Measurements from ENCODE around the gene PNKD.
"Not testable (repeated sequence)": the region's sequence is repeated elsewhere in the genome, so short reads cannot be mapped to it uniquely, and the experiment has no call there.

Gene PNKD

GRCh38 chr2:218307415-218308090 lies 37.2 kb downstream of the PNKD start:
- DNase-seq (ENCODE audit: low read depth, low spot score) = no peak
- H3K4me3 ChIP-seq (ENCODE audit: low read length) = no peak overlapping the region
- no peaks in the 10 kb centered on the region for H3K36me3 ChIP-seq (ENCODE audit: control insufficient read depth, insufficient read depth, low read length)
- no peaks in the 10 kb centered on the region for H3K9me3 ChIP-seq (ENCODE audit: control insufficient read depth, insufficient read depth, low read length)
- H3K4me1 ChIP-seq (ENCODE audit: control insufficient read depth, insufficient read depth, low read length) = no peaks in the 10 kb centered on the region
- no CpG with 5 or more reads among the region's 6 CpGs for WGBS (ENCODE audit: insufficient coverage, insufficient read length)
- H3K27me3 ChIP-seq (ENCODE audit: control insufficient read depth, insufficient read depth, low read length) = no peaks in the 10 kb centered on the region
- H3K27ac ChIP-seq (ENCODE audit: low read length) = no peak overlapping the region

GRCh38 chr2:218310853-218311540 lies 40.7 kb downstream of the PNKD start:
- no peak overlapping the region for H3K4me3 ChIP-seq (ENCODE audit: low read length)
- no CpG with 5 or more reads among the region's 11 CpGs for WGBS (ENCODE audit: insufficient coverage, insufficient read length)

GRCh38 chr2:218311541-218312266 lies 41.4 kb downstream of the PNKD start:
- not testable (repeated sequence) for H3K4me3 ChIP-seq (ENCODE audit: low read length); H3K27me3 ChIP-seq (ENCODE audit: control insufficient read depth, insufficient read depth, low read length); H3K9me3 ChIP-seq (ENCODE audit: control insufficient read depth, insufficient read depth, low read length); H3K27ac ChIP-seq (ENCODE audit: low read length); H3K4me1 ChIP-seq (ENCODE audit: control insufficient read depth, insufficient read depth, low read length); H3K36me3 ChIP-seq (ENCODE audit: control insufficient read depth, insufficient read depth, low read length); DNase-seq (ENCODE audit: low read depth, low spot score)
- WGBS (ENCODE audit: insufficient coverage, insufficient read length) = no CpG with 5 or more reads among the region's 11 CpGs

More at GRCh38 chr2:218310853-218311540, 40.7 kb downstream of the PNKD start:
- Histone ChIP-seq H3K36me3 (ENCODE audit: control insufficient read depth, insufficient read depth, low read length) (no peaks in the 10 kb centered on the region), H3K4me1 (ENCODE audit: control insufficient read depth, insufficient read depth, low read length) (no peaks in the 10 kb centered on the region), H3K27ac (ENCODE audit: low read length) (no peak overlapping the region), H3K9me3 (ENCODE audit: control insufficient read depth, insufficient read depth, low read length) (no peaks in the 10 kb centered on the region), H3K27me3 (ENCODE audit: control insufficient read depth, insufficient read depth, low read length) (no peaks in the 10 kb centered on the region)
- no peak for DNase-seq (ENCODE audit: low read depth, low spot score)

GRCh38 chr2:218312267-218312756 lies 42.0 kb downstream of the PNKD start:
- H3K27ac ChIP-seq (ENCODE audit: low read length) = no peak overlapping the region
- DNase-seq (ENCODE audit: low read depth, low spot score) = no peak

GRCh38 chr2:218313356-218313755 lies 43.0 kb downstream of the PNKD start:
- Histone ChIP-seq H3K36me3 (ENCODE audit: control insufficient read depth, insufficient read depth, low read length) (no peaks in the 10 kb centered on the region), H3K9me3 (ENCODE audit: control insufficient read depth, insufficient read depth, low read length) (no peaks in the 10 kb centered on the region), H3K4me1 (ENCODE audit: control insufficient read depth, insufficient read depth, low read length) (no peaks in the 10 kb centered on the region), H3K27ac (ENCODE audit: low read length) (no peak overlapping the region), H3K27me3 (ENCODE audit: control insufficient read depth, insufficient read depth, low read length) (no peaks in the 10 kb centered on the region), H3K4me3 (ENCODE audit: low read length) (no peak overlapping the region)
- no peak for DNase-seq (ENCODE audit: low read depth, low spot score)
- no CpG with 5 or more reads among the region's 1 CpG for WGBS (ENCODE audit: insufficient coverage, insufficient read length)

More at GRCh38 chr2:218312267-218312756, 42.0 kb downstream of the PNKD start:
- H3K4me3 ChIP-seq (ENCODE audit: low read length) = no peak overlapping the region
- no peaks in the 10 kb centered on the region for H3K4me1 ChIP-seq (ENCODE audit: control insufficient read depth, insufficient read depth, low read length)
- no CpG with 5 or more reads among the region's 2 CpGs for WGBS (ENCODE audit: insufficient coverage, insufficient read length)
- no peaks in the 10 kb centered on the region for H3K9me3 ChIP-seq (ENCODE audit: control insufficient read depth, insufficient read depth, low read length)
- H3K27me3 ChIP-seq (ENCODE audit: control insufficient read depth, insufficient read depth, low read length) = no peaks in the 10 kb centered on the region
- no peaks in the 10 kb centered on the region for H3K36me3 ChIP-seq (ENCODE audit: control insufficient read depth, insufficient read depth, low read length)

- not testable (repeated sequence) for H3K27me3 ChIP-seq (ENCODE audit: control insufficient read depth, insufficient read depth, low read length); H3K27ac ChIP-seq (ENCODE audit: low read length); H3K9me3 ChIP-seq (ENCODE audit: control insufficient read depth, insufficient read depth, low read length); H3K36me3 ChIP-seq (ENCODE audit: control insufficient read depth, insufficient read depth, low read length); H3K4me1 ChIP-seq (ENCODE audit: control insufficient read depth, insufficient read depth, low read length); DNase-seq (ENCODE audit: low read depth, low spot score); H3K4me3 ChIP-seq (ENCODE audit: low read length)
- no CpG with 5 or more reads among the region's 4 CpGs for WGBS (ENCODE audit: insufficient coverage, insufficient read length)
Measured at GRCh38 chr2:218314764-218315163, 44.4 kb downstream of the PNKD start.

GRCh38 chr2:218315397-218315796 lies 45.1 kb downstream of the PNKD start:
- Histone ChIP-seq H3K27me3 (ENCODE audit: control insufficient read depth, insufficient read depth, low read length) (no peaks in the 10 kb centered on the region), H3K4me3 (ENCODE audit: low read length) (no peak overlapping the region), H3K27ac (ENCODE audit: low read length) (no peak overlapping the region), H3K4me1 (ENCODE audit: control insufficient read depth, insufficient read depth, low read length) (no peaks in the 10 kb centered on the region), H3K9me3 (ENCODE audit: control insufficient read depth, insufficient read depth, low read length) (no peaks in the 10 kb centered on the region), H3K36me3 (ENCODE audit: control insufficient read depth, insufficient read depth, low read length) (no peaks in the 10 kb centered on the region)
- no peak for DNase-seq (ENCODE audit: low read depth, low spot score)
- no CpG with 5 or more reads among the region's 8 CpGs for whole genome bisulfite sequencing (ENCODE audit: insufficient coverage, insufficient read length)

- H3K27ac ChIP-seq (ENCODE audit: low read length) = no peak overlapping the region
- H3K4me1 ChIP-seq (ENCODE audit: control insufficient read depth, insufficient read depth, low read length) = peaks cover under 1% of the 10 kb centered on the region; the same call in 1 of the 2 replicates
- no peak for DNase-seq (ENCODE audit: low read depth, low spot score)
- H3K27me3 ChIP-seq (ENCODE audit: control insufficient read depth, insufficient read depth, low read length) = no peaks in the 10 kb centered on the region
- H3K9me3 ChIP-seq (ENCODE audit: control insufficient read depth, insufficient read depth, low read length) = no peaks in the 10 kb centered on the region
- no peaks in the 10 kb centered on the region for H3K36me3 ChIP-seq (ENCODE audit: control insufficient read depth, insufficient read depth, low read length)
- no peak overlapping the region for H3K4me3 ChIP-seq (ENCODE audit: low read length)
- WGBS (ENCODE audit: insufficient coverage, insufficient read length) = no CpG with 5 or more reads among the region's 1 CpG
Measured at GRCh38 chr2:218317303-218317630, 46.9 kb downstream of the PNKD start.

GRCh38 chr2:218317835-218318234 lies 47.5 kb downstream of the PNKD start:
- Histone ChIP-seq H3K27ac (ENCODE audit: low read length) (no peak overlapping the region), H3K36me3 (ENCODE audit: control insufficient read depth, insufficient read depth, low read length) (no peaks in the 10 kb centered on the region), H3K4me1 (ENCODE audit: control insufficient read depth, insufficient read depth, low read length) (peaks cover 3% of the 10 kb centered on the region; the same call in 1 of the 2 replicates), H3K27me3 (ENCODE audit: control insufficient read depth, insufficient read depth, low read length) (no peaks in the 10 kb centered on the region), H3K4me3 (ENCODE audit: low read length) (no peak overlapping the region), H3K9me3 (ENCODE audit: control insufficient read depth, insufficient read depth, low read length) (no peaks in the 10 kb centered on the region)
- DNase-seq (ENCODE audit: low read depth, low spot score) = no peak
- no CpG with 5 or more reads among the region's 4 CpGs for WGBS (ENCODE audit: insufficient coverage, insufficient read length)

- Histone ChIP-seq H3K4me1 (ENCODE audit: control insufficient read depth, insufficient read depth, low read length) (peaks cover 3% of the 10 kb centered on the region; the same call in 1 of the 2 replicates), H3K27me3 (ENCODE audit: control insufficient read depth, insufficient read depth, low read length) (no peaks in the 10 kb centered on the region), H3K36me3 (ENCODE audit: control insufficient read depth, insufficient read depth, low read length) (no peaks in the 10 kb centered on the region), H3K27ac (ENCODE audit: low read length) (no peak overlapping the region), H3K4me3 (ENCODE audit: low read length) (no peak overlapping the region), H3K9me3 (ENCODE audit: control insufficient read depth, insufficient read depth, low read length) (no peaks in the 10 kb centered on the region)
- WGBS (ENCODE audit: insufficient coverage, insufficient read length) = no CpG with 5 or more reads among the region's 7 CpGs
- DNase-seq (ENCODE audit: low read depth, low spot score) = no peak
Measured at GRCh38 chr2:218318241-218318640, 47.9 kb downstream of the PNKD start.

All from iPS DF 6.9 (cell line).